Kidney (tissue), 14 donors: ENCODE measurements around the gene CORIN. TPM values are rescaled to one million over a fixed set of nuclear protein-coding genes. Genes with fewer than 3 reads are reported as not detected.

Experiments
- DNase-seq, 5 donors: peaks; one replicate each; pipeline ENCODE4 v3.0.0-alpha.2; 2013 to 2020
- FAIRE-seq: peaks from 2 replicates; lab custom pipeline; 2012; peaks lifted over from hg19 to GRCh38; lab: Jason Lieb, UNC
- H3K27ac ChIP-seq, 2 donors: one replicate each; pipeline ENCODE4 v1.7.0; 2013; ENCODE audit warnings: low read depth in 2 of 2, low read length in 2 of 2, inconsistent platforms in 1 of 2
- H3K27me3 ChIP-seq: one replicate; pipeline ENCODE4 v1.7.1; 2013; ENCODE audit warnings: low read length, inconsistent platforms; ENCODE audit not compliant: control insufficient read depth, insufficient read depth
- H3K36me3 ChIP-seq, 3 donors: one replicate each; pipeline versions ENCODE4 v1.7.0 to v1.7.1; 2013; ENCODE audit warnings: low read length in 3 of 3, control low read depth in 1 of 3, inconsistent platforms in 1 of 3; ENCODE audit not compliant: insufficient read depth in 3 of 3, control insufficient read depth in 2 of 3
- H3K4me1 ChIP-seq, 3 donors: one replicate each; pipeline versions ENCODE4 v1.7.0 to v1.7.1; 2013; ENCODE audit warnings: low read length in 3 of 3, inconsistent platforms in 1 of 3, low read depth in 1 of 3; ENCODE audit not compliant: control insufficient read depth in 2 of 3, insufficient read depth in 2 of 3
- H3K4me3 ChIP-seq, 3 donors: one replicate each; pipeline versions ENCODE4 v1.7.0 to v1.8.1; 2013; ENCODE audit warnings: low read length in 3 of 3, control low read depth in 1 of 3, inconsistent platforms in 1 of 3
- H3K9ac ChIP-seq, 3 donors: one replicate each; pipeline versions ENCODE4 v1.7.0 to v1.7.1; 2013; ENCODE audit warnings: low read length in 3 of 3, control low read depth in 1 of 3, inconsistent platforms in 1 of 3
- H3K9me3 ChIP-seq, 3 donors: one replicate each; pipeline versions ENCODE4 v1.7.0 to v1.7.1; 2013; ENCODE audit warnings: low read length in 3 of 3, control low read depth in 1 of 3, inconsistent platforms in 1 of 3; ENCODE audit not compliant: control insufficient read depth in 2 of 3, insufficient read depth in 1 of 3
- CTCF ChIP-seq: IDR thresholded peaks from 3 replicates; pipeline ENCODE4 v1.5.1; 2012; ENCODE audit warnings: mild to moderate bottlenecking, moderate library complexity, borderline replicate concordance; ENCODE audit not compliant: insufficient read depth; ENCODE audit errors: extremely low read depth
- intact Hi-C: fragments of 100-400 bp; cut with DNase I; formaldehyde crosslinking; loops from one replicate; pipeline ENCODE4 v1.11.1; 2022
- polyA plus RNA-seq: library from polyadenylated mRNA; stranded (reverse); fragments of 350-450 nt; fragmentation: Illumina TruSeq; extraction: RNeasy Lipid Tissue Mini Kit (QIAGEN cat#74804); gene quantifications from one replicate; pipeline ENCODE4 v1.2.3, GENCODE V29; 2014; ENCODE audit warnings: low read depth, low replicate concordance; ENCODE audit not compliant: insufficient read depth
- total RNA-seq: library from RNA; stranded (reverse); fragmentation: NEBNext Ultra II Directional; extraction: Animal tissue kit (Norgen Biotek cat#: 25700); gene quantifications from one replicate; pipeline ENCODE4 v1.2.1, GENCODE V29; 2021
- donor health status: control.
- donor health status: control.
- donor health status: control.
- donor health status: control.
- donor health status: control.
- donor health status: DM: yes; HTN: yes; CAD: no.
- donor health status: Normal renal cell carcinoma (clear cell type).

Gene CORIN
- total and polyA plus RNA-seq, 2 donors from 2014 or later, result 0.75 to 2.6 TPM

GRCh38 chr4:47829438-47829837 is 8.4 kb downstream of the CORIN start:
- Histone ChIP-seq H3K27me3 (no peaks in the 10 kb centered on the region), H3K36me3 (no peaks in the 10 kb centered on the region), H3K27ac (no peak overlapping the region), H3K9me3 (no peaks in the 10 kb centered on the region), H3K4me3 (no peak overlapping the region), H3K9ac (no peak overlapping the region), H3K4me1 (no peaks in the 10 kb centered on the region)
- no peak for FAIRE-seq
- DNase-seq, result no peak
- no peak for TF ChIP-seq CTCF
- intact Hi-C loops, result no loop called here

GRCh38 chr4:47827343-47828047 is 10.4 kb downstream of the CORIN start:
- Histone ChIP-seq H3K9ac (no peak overlapping the region), H3K9me3 (no peaks in the 10 kb centered on the region), H3K36me3 (no peaks in the 10 kb centered on the region), H3K4me3 (no peak overlapping the region), H3K27ac (no peak overlapping the region), H3K27me3 (no peaks in the 10 kb centered on the region), H3K4me1 (no peaks in the 10 kb centered on the region)
- FAIRE-seq, result no peak
- TF ChIP-seq CTCF, result no peak
- no peak for DNase-seq
- intact Hi-C loops, result no loop called here

GRCh38 chr4:47824840-47825239 is 13.0 kb downstream of the CORIN start:
- Histone ChIP-seq H3K9ac (no peak overlapping the region), H3K27me3 (no peaks in the 10 kb centered on the region), H3K36me3 (no peaks in the 10 kb centered on the region), H3K27ac (no peak overlapping the region), H3K4me3 (no peak overlapping the region), H3K9me3 (no peaks in the 10 kb centered on the region), H3K4me1 (no peaks in the 10 kb centered on the region)
- FAIRE-seq (no peak), DNase-seq (peak in 4 of 5 donors; percentile 85 to 93 (median 91))
- intact Hi-C loops, result no loop called here
- TF ChIP-seq CTCF, result no peak
